NCI-H2029 (cell line): ENCODE results near the gene GTF2E1.

ENCODE experiments used
- DNase-seq: peaks from one replicate; lab custom pipeline; 2025; lab: John Stamatoyannopoulos, UW

Gene GTF2E1

GRCh38 chr3:120800625-120801024 is 58.1 kb downstream of the GTF2E1 start:
- no peak for DNase-seq

- no peak for DNase-seq
Observed at GRCh38 chr3:120801484-120801883, 58.9 kb downstream of the GTF2E1 start.

- no peak for DNase-seq
Observed at GRCh38 chr3:120802916-120803315, 60.4 kb downstream of the GTF2E1 start.

- DNase-seq = no peak
Observed at GRCh38 chr3:120816728-120817127, 74.2 kb downstream of the GTF2E1 start.

GRCh38 chr3:120820748-120821147 is 78.2 kb downstream of the GTF2E1 start:
- DNase-seq = no peak

- no peak for DNase-seq
Observed at GRCh38 chr3:120821426-120821825, 78.9 kb downstream of the GTF2E1 start.

- DNase-seq = no peak
Observed at GRCh38 chr3:120823156-120823555, 80.6 kb downstream of the GTF2E1 start.

GRCh38 chr3:120824613-120825012 is 82.1 kb downstream of the GTF2E1 start:
- no peak for DNase-seq

GRCh38 chr3:120828796-120829195 is 86.3 kb downstream of the GTF2E1 start:
- DNase-seq = no peak

GRCh38 chr3:120831066-120831465 is 88.5 kb downstream of the GTF2E1 start:
- DNase-seq = no peak
